ENCODE data around the gene PANK3. TPM values are rescaled to one million over a fixed set of nuclear protein-coding genes. Genes with fewer than 3 reads are reported as not detected.

Gene PANK3
- total RNA-seq, 1 experiment from 2014 or later, result 82.6 TPM

DNA sequence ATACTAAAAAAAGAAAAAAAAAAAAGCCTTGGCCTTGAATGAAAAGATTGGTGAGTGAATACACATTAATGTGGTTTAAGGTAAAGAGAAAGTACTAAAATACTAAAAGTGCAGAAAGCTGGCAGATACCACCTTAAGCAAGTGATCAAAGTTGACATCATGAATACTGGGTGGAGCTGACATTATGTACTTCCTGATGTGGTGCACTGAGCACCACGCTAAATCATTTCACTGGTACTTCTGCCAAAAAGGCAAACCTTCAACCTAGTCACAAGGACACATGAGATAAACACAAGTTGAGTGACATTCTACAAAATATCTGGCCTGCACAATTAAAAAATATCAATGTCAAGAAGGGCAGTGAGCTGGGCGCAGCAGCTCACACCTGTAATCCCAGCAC is 33.8 kb upstream of the PANK3 start:
- Histone ChIP-seq H3K27ac (ENCODE audit: insufficient read length, low read depth, low read length) (no peak overlapping the region), H3K23me2 (ENCODE audit: insufficient read length, low read depth, low read length, poor library complexity, severe bottlenecking) (no peaks in the 10 kb centered on the region), H3K56ac (ENCODE audit: insufficient read length, low read depth, low read length) (no peak overlapping the region), H2BK20ac (ENCODE audit: low read depth, low read length, poor library complexity, severe bottlenecking) (no peak overlapping the region), H2AK5ac (ENCODE audit: insufficient read length, low read length) (no peak overlapping the region), H4K91ac (ENCODE audit: insufficient read length, low read depth, low read length) (no peak overlapping the region), H2BK120ac (ENCODE audit: low read depth, low read length, poor library complexity, severe bottlenecking) (no peak overlapping the region), H3K27me3 (ENCODE audit: insufficient read depth, low read length) (no peaks in the 10 kb centered on the region), H2BK5ac (ENCODE audit: insufficient read length, low read length) (no peak overlapping the region), H3K4me1 (ENCODE audit: insufficient read depth, low read length) (no peaks in the 10 kb centered on the region), H4K8ac (replicated peaks; ENCODE audit: insufficient read length, low read depth, low read length) (no peak overlapping the region), H3K9ac (ENCODE audit: extremely low read depth, insufficient read length, low read length) (no peak overlapping the region), H2BK12ac (ENCODE audit: insufficient read length, low read depth, low read length) (no peak overlapping the region), H3T11ph (ENCODE audit: low read length) (no peak overlapping the region), H2AFZ (ENCODE audit: low read length) (no peak overlapping the region), H3K18ac (ENCODE audit: insufficient read length, low read depth, low read length) (no peak overlapping the region), H3K4ac (ENCODE audit: low read depth, low read length) (no peak overlapping the region), H2BK15ac (ENCODE audit: low read depth, low read length) (no peak overlapping the region), H3K4me2 (ENCODE audit: insufficient read depth, insufficient read length, low read length) (no peak overlapping the region), H3K9me3 (ENCODE audit: control insufficient read depth, low read depth, low read length) (no peaks in the 10 kb centered on the region), H3K14ac (ENCODE audit: insufficient read depth, low read length) (no peak overlapping the region), H3K79me2 (ENCODE audit: insufficient read depth, low read length) (no peaks in the 10 kb centered on the region), H4K5ac (ENCODE audit: insufficient read length, low read depth, low read length) (no peak overlapping the region), H4K20me1 (ENCODE audit: control insufficient read depth, insufficient read depth, insufficient read length) (no peaks in the 10 kb centered on the region), H3K23ac (ENCODE audit: insufficient read length, low read depth, low read length) (no peak overlapping the region), H3K79me1 (ENCODE audit: insufficient read depth, low read depth, low read length, poor library complexity, severe bottlenecking) (no peaks in the 10 kb centered on the region)
- no peak overlapping the region for H3K4me3 Mint-ChIP-seq
- no CpG with 5 or more reads among the region's 2 CpGs for WGBS (ENCODE audit: extremely low coverage, insufficient read length, low lambda C conversion rate)
- no peak overlapping the region for H3K27ac Mint-ChIP-seq
- no peaks in the 10 kb centered on the region; a peak in 1 of 5 replicates for H3K9me3 Mint-ChIP-seq
- peaks cover 3% of the 10 kb centered on the region for H3K27me3 Mint-ChIP-seq (ENCODE audit: low read depth)
- no peak for DNase-seq
- 0 out of 4 replicates have a peak, but pooled peaks cover 0 to 4% of the 10 kb centered on the region in 2 experiments for H3K4me1 Mint-ChIP-seq
- no peak for TF ChIP-seq CTCF (conservative IDR thresholded peaks at IDR 0.05)
- no peaks in the 10 kb centered on the region for H3K36me3 Mint-ChIP-seq (ENCODE audit: insufficient read depth in 1 of 3, low read depth in 3 of 3)
